Stomach (tissue), 9 donors: ENCODE measurements around the gene DLK2. TPM values are rescaled to one million over a fixed set of nuclear protein-coding genes. Genes with fewer than 3 reads are reported as not detected.
"Not testable (repeated sequence)": the region's sequence is repeated elsewhere in the genome, so short reads cannot be mapped to it uniquely, and the experiment has no call there.

ENCODE experiments used
- DNase-seq, 2 donors: peaks; one replicate each; pipeline versions ENCODE4 v3.0.0 to v3.0.0-alpha.2; 2013 to 2019
- H3K27ac ChIP-seq, 5 donors: fragments of 200-600 bp in 4 of 5; sonication (generic) in 4 of 5; one replicate each; pipeline ENCODE4 v1.5.1; 2013 to 2019; ENCODE audit warnings: mild to moderate bottlenecking in 1 of 5, moderate library complexity in 1 of 5
- H3K27me3 ChIP-seq, 3 donors: fragments of 200-600 bp; sonication (generic); one replicate each; pipeline ENCODE4 v1.5.1; 2017 to 2019; ENCODE audit warnings: mixed run types in 1 of 3
- H3K36me3 ChIP-seq, 4 donors: fragments of 200-600 bp; sonication (generic); 1 replicate in 3 of 4; 2 replicates in 1 of 4; pipeline ENCODE4 v1.5.1; 2016 to 2019
- H3K4me1 ChIP-seq, 4 donors: fragments of 200-600 bp; sonication (generic); one replicate each; pipeline ENCODE4 v1.5.1; 2016 to 2019
- H3K4me3 ChIP-seq, 4 donors: fragments of 200-600 bp; sonication (generic) in 3 of 4; one replicate each; pipeline ENCODE4 v1.5.1; 2016 to 2019; ENCODE audit warnings: mild to moderate bottlenecking in 1 of 4
- H3K9me3 ChIP-seq, 4 donors: fragments of 200-600 bp; sonication (generic); one replicate each; pipeline ENCODE4 v1.5.1; 2016 to 2019
- EP300 ChIP-seq: sonication (generic); formaldehyde crosslinking; IDR thresholded peaks from one replicate; pipeline ENCODE4 v1.6.1; 2017; ENCODE audit warnings: antibody characterized with exemption
- POLR2A ChIP-seq, 4 donors: fragments of 450-650 bp; IDR thresholded peaks; one replicate each; pipeline ENCODE4 v1.6.1; 2016; ENCODE audit warnings: antibody characterized with exemption in 4 of 4, control low read depth in 2 of 4, mild to moderate bottlenecking in 1 of 4, moderate library complexity in 1 of 4
- POLR2AphosphoS5 ChIP-seq, 3 donors: sonication (generic); formaldehyde crosslinking; IDR thresholded peaks; one replicate each; pipeline ENCODE4 v1.6.1; 2016; ENCODE audit warnings: antibody characterized with exemption in 3 of 3
- WGBS, 5 donors: extraction: QIAGEN DNeasy Blood & Tissue Kit in 3 of 5; methylation state at CpG; one replicate each; pipeline versions ENCODE4 v1.1.5 to v1.1.7; 2013 to 2018; 5-methylcytosine and 5-hydroxymethylcytosine counted together
- intact Hi-C: fragments of 100-400 bp; cut with DNase I; formaldehyde crosslinking; loops from one replicate; pipeline ENCODE4 v1.15.1; 2023; ENCODE audit warnings: low total_unique reads
- polyA plus RNA-seq, 3 donors: library from polyadenylated mRNA; stranded (reverse); fragments of 200-250 nt; gene quantifications; one replicate each; pipeline ENCODE4 v1.2.3, GENCODE V29; 2013
- total RNA-seq, 5 donors: library from RNA; depleted of rRNA; stranded (reverse); fragments of >200 nt; gene quantifications; one replicate each; pipeline versions ENCODE4 v1.1.0 to v1.2.3, GENCODE V29; 2014 to 2016
- TF ChIP-seq, protein P1 (sequence below), 7 experiments: fragments of 450-650 bp in 4 of 7; fragments of 200-600 bp in 3 of 7; sonication (generic) in 3 of 7; IDR thresholded peaks; one replicate each; pipeline ENCODE4 v1.5.1; 2016 to 2019; ENCODE audit warnings: antibody characterized with exemption in 7 of 7, control low read depth in 2 of 7, mild to moderate bottlenecking in 1 of 7
- donor health status: healthy with polysubstance abuse.
- donor health status: Bipolar disorder and iron deficiency.
- donor health status: healthy.

The DLK2 gene
- total and polyA plus RNA-seq, 8 donors: 0.37 to 17.0 TPM; not detected in 6

DNA sequence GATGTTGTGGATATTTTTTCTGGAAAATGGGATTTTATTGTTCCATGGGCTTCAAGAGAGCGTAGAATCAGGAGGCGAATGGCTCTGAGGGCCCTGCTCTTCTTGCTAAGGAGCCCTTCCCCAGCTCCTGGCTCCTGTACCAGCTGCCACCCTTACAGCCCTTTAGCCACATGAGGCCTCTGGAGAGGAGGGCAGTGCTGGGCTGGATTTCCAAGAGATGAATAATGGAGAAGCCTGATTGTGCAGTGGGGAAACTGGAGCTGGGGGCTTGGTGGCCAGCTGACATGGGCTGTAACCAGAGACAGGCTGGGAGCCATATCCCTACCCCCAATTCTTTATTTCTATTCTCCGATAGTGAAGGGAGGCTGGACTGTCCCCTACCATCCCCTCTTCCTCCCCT is 45.6 kb upstream of the DLK2 start:
- Histone ChIP-seq H3K27ac (no peak overlapping the region), H3K36me3 (peaks cover 65 to 85% (median 84%) of the 10 kb centered on the region in 4 donors), H3K27me3 (no peaks in the 10 kb centered on the region), H3K9me3 (no peaks in the 10 kb centered on the region), H3K4me3 (no peak overlapping the region), H3K4me1 (peaks cover 9 to 25% (median 12%) of the 10 kb centered on the region in 4 donors)
- DNase-seq: no peak
- TF ChIP-seq, protein P1, sequence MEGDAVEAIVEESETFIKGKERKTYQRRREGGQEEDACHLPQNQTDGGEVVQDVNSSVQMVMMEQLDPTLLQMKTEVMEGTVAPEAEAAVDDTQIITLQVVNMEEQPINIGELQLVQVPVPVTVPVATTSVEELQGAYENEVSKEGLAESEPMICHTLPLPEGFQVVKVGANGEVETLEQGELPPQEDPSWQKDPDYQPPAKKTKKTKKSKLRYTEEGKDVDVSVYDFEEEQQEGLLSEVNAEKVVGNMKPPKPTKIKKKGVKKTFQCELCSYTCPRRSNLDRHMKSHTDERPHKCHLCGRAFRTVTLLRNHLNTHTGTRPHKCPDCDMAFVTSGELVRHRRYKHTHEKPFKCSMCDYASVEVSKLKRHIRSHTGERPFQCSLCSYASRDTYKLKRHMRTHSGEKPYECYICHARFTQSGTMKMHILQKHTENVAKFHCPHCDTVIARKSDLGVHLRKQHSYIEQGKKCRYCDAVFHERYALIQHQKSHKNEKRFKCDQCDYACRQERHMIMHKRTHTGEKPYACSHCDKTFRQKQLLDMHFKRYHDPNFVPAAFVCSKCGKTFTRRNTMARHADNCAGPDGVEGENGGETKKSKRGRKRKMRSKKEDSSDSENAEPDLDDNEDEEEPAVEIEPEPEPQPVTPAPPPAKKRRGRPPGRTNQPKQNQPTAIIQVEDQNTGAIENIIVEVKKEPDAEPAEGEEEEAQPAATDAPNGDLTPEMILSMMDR (IDR thresholded peaks at IDR 0.05): no peak
- TF ChIP-seq POLR2A (IDR thresholded peaks at IDR 0.05) (no peak), POLR2AphosphoS5 (IDR thresholded peaks at IDR 0.05) (no peak), EP300 (no peak)
- WGBS, 5 donors: 90 to 100% (median 97%) methylated on average over 3 of the region's 3 CpGs
- intact Hi-C loops: loop anchor here (10.0 kb wide), 1 partner anchor 236 kb away; no protein-coding TSS in a partner anchor

DNA sequence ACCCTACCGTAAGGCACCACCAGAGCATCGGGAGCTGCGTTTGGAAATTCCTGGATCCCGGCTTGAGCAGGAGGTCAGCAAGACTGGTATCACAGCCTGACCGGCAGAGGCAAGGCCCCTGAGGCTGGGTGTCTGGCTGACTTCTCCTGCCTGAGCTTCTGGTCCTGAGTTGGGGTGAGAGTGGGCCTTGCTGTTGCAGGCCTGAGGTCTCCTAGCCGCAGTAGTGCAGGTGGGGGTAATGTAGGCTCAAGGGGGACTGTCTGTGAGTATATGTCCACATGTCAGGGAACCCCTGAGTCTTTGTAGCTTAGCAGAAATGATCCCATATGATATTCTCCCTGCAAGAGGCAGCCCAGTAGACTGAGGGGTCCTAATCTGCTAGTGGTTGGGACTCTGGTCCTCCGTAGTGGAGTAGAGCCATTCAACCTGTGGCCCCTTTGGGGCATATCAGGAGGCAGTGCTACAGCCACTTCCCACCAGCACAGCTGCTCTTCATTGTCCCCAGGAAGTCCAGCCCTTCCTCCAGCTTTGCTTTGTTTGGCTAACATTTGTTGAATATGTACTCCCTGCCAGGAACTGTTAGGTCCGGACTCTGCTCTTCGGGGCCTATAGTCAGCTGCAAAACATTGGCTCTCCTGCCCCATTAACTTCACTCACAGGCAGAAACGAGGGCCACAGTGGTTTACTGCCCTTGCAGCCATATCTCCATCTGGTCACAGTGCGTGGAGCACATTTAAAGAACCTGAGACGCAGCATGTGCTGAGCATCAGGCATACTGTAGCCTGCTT is 43.9 kb upstream of the DLK2 start:
- TF ChIP-seq, protein P1 (IDR thresholded peaks at IDR 0.05): no peak
- TF ChIP-seq POLR2A (IDR thresholded peaks at IDR 0.05): no peak
- TF ChIP-seq POLR2AphosphoS5 (IDR thresholded peaks at IDR 0.05): no peak
- no peak for TF ChIP-seq EP300
- H3K9me3 ChIP-seq: no peaks in the 10 kb centered on the region
- intact Hi-C loops: no loop called here
- no peak overlapping the region for H3K4me3 ChIP-seq
- H3K27me3 ChIP-seq: no peaks in the 10 kb centered on the region
- DNase-seq: no peak
- peaks cover 11 to 42% (median 23%) of the 10 kb centered on the region in 4 donors for H3K4me1 ChIP-seq
- peaks cover 55 to 68% (median 67%) of the 10 kb centered on the region in 4 donors for H3K36me3 ChIP-seq
- H3K27ac ChIP-seq: peak overlapping the region in 2 of 5 donors; percentile 23 to 38
- WGBS, 5 donors: 54 to 73% (median 64%) methylated on average over 9 to 12 of the region's 12 CpGs

DNA sequence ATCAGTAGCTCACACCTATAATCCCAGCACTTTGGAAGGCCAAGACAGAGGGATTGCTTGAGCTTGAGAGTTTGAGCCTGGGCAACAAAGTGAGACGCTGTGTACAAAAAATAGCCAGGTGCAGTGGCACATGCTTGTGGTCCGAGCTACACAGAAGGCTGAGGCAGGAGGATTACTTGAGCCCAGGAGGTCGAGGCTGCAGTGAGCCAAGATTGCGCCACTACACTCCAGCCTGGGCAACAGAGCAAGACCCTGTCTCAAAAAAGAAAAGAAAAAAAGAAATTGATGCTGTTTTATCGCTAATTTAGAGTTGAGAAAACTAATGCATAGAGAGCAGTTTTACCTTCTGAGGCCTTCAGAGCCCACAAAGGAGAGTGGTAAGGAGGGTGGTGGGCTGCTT is 42.9 kb upstream of the DLK2 start:
- H3K9me3 ChIP-seq, DNase-seq, H3K4me3 ChIP-seq, intact Hi-C loops, H3K27me3 ChIP-seq, H3K27ac ChIP-seq: not testable (repeated sequence)
- H3K4me1 ChIP-seq: peaks cover 11 to 46% (median 27%) of the 10 kb centered on the region in 4 donors
- H3K36me3 ChIP-seq: peaks cover 48 to 59% (median 58%) of the 10 kb centered on the region in 4 donors
- WGBS, 5 donors: 92 to 96% (median 94%) methylated on average over 5 of the region's 5 CpGs

DNA sequence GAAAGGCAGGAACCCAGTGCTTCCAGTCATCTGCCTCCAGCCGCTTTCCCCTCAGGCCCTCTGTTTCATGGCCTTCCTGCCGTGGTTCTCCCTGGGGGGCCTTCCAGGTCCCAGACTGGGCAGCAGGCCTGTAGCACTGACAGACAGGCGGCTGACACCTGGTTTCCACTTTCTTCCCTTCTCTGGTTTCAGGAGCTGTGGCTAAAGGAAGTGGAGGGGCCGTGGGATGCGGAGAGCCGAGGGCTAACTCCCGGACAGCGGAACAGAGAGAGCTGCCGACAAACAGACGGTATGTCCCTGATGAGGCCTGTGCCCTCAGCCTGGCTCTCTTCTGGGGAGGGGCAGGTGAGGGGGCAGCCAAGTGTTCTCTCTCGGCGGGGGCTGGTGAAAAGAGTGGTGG is 42.3 kb upstream of the DLK2 start:
- Histone ChIP-seq H3K27ac (no peak overlapping the region), H3K9me3 (no peaks in the 10 kb centered on the region), H3K27me3 (no peaks in the 10 kb centered on the region), H3K4me3 (no peak overlapping the region), H3K36me3 (peaks cover 42 to 53% (median 52%) of the 10 kb centered on the region in 4 donors), H3K4me1 (peaks cover 11 to 46% (median 31%) of the 10 kb centered on the region in 4 donors)
- no peak for DNase-seq
- TF ChIP-seq, protein P1 (IDR thresholded peaks at IDR 0.05): no peak
- TF ChIP-seq POLR2AphosphoS5 (IDR thresholded peaks at IDR 0.05) (no peak), EP300 (no peak), POLR2A (IDR thresholded peaks at IDR 0.05) (no peak)
- intact Hi-C loops: no loop called here
- WGBS, 5 donors: 94 to 95% (median 94%) methylated on average over 12 of the region's 12 CpGs

DNA sequence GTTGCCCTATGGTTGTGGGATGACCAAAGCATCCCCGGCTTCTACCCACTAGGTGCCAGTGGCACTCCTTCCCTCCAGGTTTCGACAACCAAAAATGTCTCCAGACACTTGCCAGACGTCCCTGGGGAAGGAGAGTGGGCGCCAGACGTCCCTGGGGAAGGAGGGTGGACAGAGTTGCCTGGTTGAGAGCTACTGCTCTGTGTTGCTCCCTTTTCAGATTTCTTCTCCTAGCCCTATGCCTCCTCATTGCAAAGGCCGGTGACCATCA is 41.7 kb upstream of the DLK2 start:
- H3K36me3 ChIP-seq: peaks cover 35 to 47% (median 46%) of the 10 kb centered on the region in 4 donors
- WGBS, 5 donors: 83 to 93% (median 91%) methylated on average over 6 of the region's 6 CpGs
- no peak overlapping the region for H3K4me3 ChIP-seq
- peaks cover 11 to 46% (median 37%) of the 10 kb centered on the region in 4 donors for H3K4me1 ChIP-seq
- no peak overlapping the region for H3K27ac ChIP-seq
- H3K9me3 ChIP-seq: no peaks in the 10 kb centered on the region
- intact Hi-C loops: no loop called here
- no peaks in the 10 kb centered on the region for H3K27me3 ChIP-seq
- TF ChIP-seq POLR2AphosphoS5 (IDR thresholded peaks at IDR 0.05): no peak
- TF ChIP-seq POLR2A (IDR thresholded peaks at IDR 0.05): no peak
- TF ChIP-seq, protein P1 (IDR thresholded peaks at IDR 0.05): no peak
- TF ChIP-seq EP300: no peak
- DNase-seq: no peak
